Stimulated activated CD4-positive, alpha-beta T cell treated with anti-CD3 and anti-CD28 coated beads, Interleukin-12 subunit alpha, Interleukin-12 subunit beta, amount 100 ng/mL, for 4 hours (primary cell): Measurements from ENCODE around the gene HSD17B12.
"Not testable (repeated sequence)": the region's sequence is repeated elsewhere in the genome, so short reads cannot be mapped to it uniquely, and the experiment has no call there.

Experiments used
- DNase-seq: peaks from one replicate; pipeline ENCODE4 v3.0.0-alpha.2; 2020

The HSD17B12 gene

GRCh38 chr11:43748095-43748494 lies 67.6 kb downstream of the HSD17B12 start:
- no peak for DNase-seq

- DNase-seq: no peak
Measured at GRCh38 chr11:43751726-43752125, 71.2 kb downstream of the HSD17B12 start.

- DNase-seq: no peak
Measured at GRCh38 chr11:43756575-43756974, 76.0 kb downstream of the HSD17B12 start.

- no peak for DNase-seq
Measured at GRCh38 chr11:43758927-43759326, 78.4 kb downstream of the HSD17B12 start.

- no peak for DNase-seq
Measured at GRCh38 chr11:43760902-43761301, 80.4 kb downstream of the HSD17B12 start.

GRCh38 chr11:43765194-43765593 lies 84.7 kb downstream of the HSD17B12 start:
- no peak for DNase-seq

- not testable (repeated sequence) for DNase-seq
Measured at GRCh38 chr11:43768654-43769053, 88.1 kb downstream of the HSD17B12 start.

GRCh38 chr11:43770173-43770572 lies 89.6 kb downstream of the HSD17B12 start:
- no peak for DNase-seq

- no peak for DNase-seq
Measured at GRCh38 chr11:43772733-43773132, 92.2 kb downstream of the HSD17B12 start.

GRCh38 chr11:43774786-43775185 lies 94.2 kb downstream of the HSD17B12 start:
- DNase-seq: no peak

GRCh38 chr11:43779306-43779705 lies 98.8 kb downstream of the HSD17B12 start:
- DNase-seq: no peak

- no peak for DNase-seq
Measured at GRCh38 chr11:43784301-43784700, 103.8 kb downstream of the HSD17B12 start.

- DNase-seq: no peak
Measured at GRCh38 chr11:43784866-43785265, 104.3 kb downstream of the HSD17B12 start.

GRCh38 chr11:43785318-43785717 lies 104.8 kb downstream of the HSD17B12 start:
- DNase-seq: no peak

- no peak for DNase-seq
Measured at GRCh38 chr11:43786016-43786415, 105.5 kb downstream of the HSD17B12 start.

- no peak for DNase-seq
Measured at GRCh38 chr11:43787824-43788223, 107.3 kb downstream of the HSD17B12 start.

GRCh38 chr11:43788421-43788820 lies 107.9 kb downstream of the HSD17B12 start:
- DNase-seq: no peak

GRCh38 chr11:43789700-43790443 lies 109.3 kb downstream of the HSD17B12 start:
- DNase-seq: no peak

GRCh38 chr11:43790444-43790794 lies 109.9 kb downstream of the HSD17B12 start:
- DNase-seq: no peak

GRCh38 chr11:43797337-43797736 lies 116.8 kb downstream of the HSD17B12 start:
- DNase-seq: no peak

- DNase-seq: no peak
Measured at GRCh38 chr11:43797866-43798265, 117.3 kb downstream of the HSD17B12 start.

- no peak for DNase-seq
Measured at GRCh38 chr11:43802509-43802908, 122.0 kb downstream of the HSD17B12 start.

GRCh38 chr11:43803766-43804165 lies 123.2 kb downstream of the HSD17B12 start:
- DNase-seq: no peak

GRCh38 chr11:43806976-43807375 lies 126.4 kb downstream of the HSD17B12 start:
- DNase-seq: no peak

GRCh38 chr11:43810929-43811596 lies 130.5 kb downstream of the HSD17B12 start:
- DNase-seq: no peak
